HG02763 (cell line): ENCODE data around the gene VPS52.
"Not testable (repeated sequence)": the region's sequence is repeated elsewhere in the genome, so short reads cannot be mapped to it uniquely, and the experiment has no call there.

ENCODE experiments used
- ATAC-seq: cut with Tn5 transposase; IDR thresholded peaks from one replicate; pipeline ENCODE4 v1.9.1; 2021; ENCODE audit warnings: mild to moderate bottlenecking, moderate library complexity; ENCODE audit not compliant: unreplicated experiment

The VPS52 gene

GRCh38 chr6:33251395-33252012 lies 20.2 kb downstream of the VPS52 start:
- no peak for ATAC-seq

DNA sequence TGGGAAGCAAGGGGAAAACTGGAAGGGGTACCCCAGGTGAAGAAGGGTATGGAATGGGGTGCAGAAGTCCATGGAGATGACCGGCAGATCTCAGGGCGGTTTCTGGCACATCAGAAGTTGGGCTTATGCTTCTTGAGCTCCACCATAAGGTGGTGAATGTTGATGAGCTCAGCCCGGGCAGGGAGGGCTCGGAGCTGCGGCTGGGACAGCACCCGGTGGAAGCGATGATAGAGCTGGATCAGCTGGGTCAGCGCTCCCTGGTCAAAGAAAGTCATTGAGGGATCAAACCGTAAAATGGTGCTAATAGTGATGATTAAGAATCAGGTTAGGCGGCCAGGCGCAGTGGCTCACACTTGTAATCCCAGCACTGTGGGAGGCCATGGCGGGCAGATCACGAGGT lies 20.9 kb downstream of the VPS52 start:
- ATAC-seq = no peak

- no peak for ATAC-seq
Measured at GRCh38 chr6:33249732-33250630, 21.7 kb downstream of the VPS52 start.

DNA sequence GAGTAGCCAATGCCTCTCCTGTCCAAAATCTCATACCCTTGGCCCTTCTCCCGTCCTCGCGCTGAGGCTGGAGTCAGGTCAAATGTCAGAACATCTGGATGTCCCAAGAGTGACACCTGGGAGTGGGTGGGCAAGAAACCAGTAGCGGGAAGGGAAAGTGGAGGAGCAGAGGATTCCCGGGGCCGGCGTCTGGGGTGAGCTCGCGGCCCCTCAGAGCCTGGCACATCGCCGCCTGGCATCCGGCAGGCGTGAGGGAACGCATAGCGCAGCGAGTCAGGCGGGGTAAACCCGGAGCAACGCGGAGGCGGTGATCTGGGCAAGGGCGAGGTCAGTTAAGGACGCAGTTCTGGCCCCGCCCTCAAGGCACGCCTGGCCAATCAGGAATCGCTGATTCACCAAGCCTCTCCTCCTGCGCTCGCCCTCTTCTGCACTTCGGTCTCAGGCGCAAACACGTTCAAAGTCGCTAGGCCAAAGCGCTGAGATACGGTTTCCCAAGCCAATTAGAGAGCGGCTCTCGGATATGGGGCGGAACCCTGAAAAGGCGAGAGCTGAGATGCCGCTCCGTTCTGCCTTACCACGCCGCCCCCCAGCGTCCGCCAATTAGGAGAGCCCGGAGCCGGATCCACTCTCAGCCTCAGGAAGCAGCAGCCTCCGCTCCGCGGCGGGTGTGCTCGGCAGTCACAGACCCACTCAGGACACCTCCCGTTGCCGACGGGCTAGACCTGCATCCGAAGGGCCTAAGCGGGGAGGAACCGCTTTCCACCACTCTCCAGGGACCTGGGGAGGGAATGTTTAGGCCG lies 22.5 kb downstream of the VPS52 start:
- peak; percentile 90 for ATAC-seq

GRCh38 chr6:33248643-33248931 lies 23.1 kb downstream of the VPS52 start:
- ATAC-seq = no peak

- ATAC-seq = peak; percentile 40
Measured at GRCh38 chr6:33247977-33248642, 23.6 kb downstream of the VPS52 start.

- no peak for ATAC-seq
Measured at GRCh38 chr6:33243476-33243875, 28.2 kb downstream of the VPS52 start.

DNA sequence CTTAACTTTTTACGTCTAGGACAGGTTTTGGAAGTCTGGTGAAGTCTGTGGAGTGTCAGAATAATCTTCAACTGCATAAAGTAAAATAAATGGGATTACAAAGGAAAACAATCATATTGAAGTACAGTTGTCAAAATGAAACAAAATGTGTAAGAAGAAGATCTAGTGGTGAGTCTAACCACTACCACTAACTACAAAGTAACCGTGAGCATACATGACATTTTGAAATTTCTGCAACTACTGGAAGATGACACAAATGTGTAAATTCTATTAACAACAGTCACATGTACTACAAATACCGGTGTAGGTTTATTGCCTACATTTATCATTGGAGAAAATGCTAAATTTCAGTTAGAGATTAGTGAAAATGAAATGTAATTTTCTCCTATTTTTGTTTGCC lies 29.7 kb downstream of the VPS52 start:
- no peak for ATAC-seq

GRCh38 chr6:33237741-33238140 lies 33.9 kb downstream of the VPS52 start:
- no peak for ATAC-seq

DNA sequence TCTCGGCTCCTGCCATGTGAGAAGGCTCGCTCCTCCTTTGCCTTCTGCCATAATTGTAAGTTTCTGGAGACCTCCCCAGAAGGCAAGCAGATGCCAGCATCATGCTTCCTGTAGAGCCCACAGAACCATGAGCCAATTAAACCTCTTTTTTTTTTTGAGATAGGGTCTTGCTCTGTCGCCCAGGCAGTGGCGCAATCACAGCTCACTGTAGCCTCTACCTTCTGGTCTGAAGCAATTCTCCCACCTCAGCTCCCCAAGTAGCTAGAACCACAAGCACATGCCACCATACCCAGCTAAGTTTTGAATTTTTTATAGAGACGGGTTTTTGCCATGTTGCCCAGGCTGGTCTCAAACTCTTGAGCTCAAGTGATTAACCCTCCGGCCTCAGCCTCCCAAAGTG lies 34.8 kb downstream of the VPS52 start:
- no peak for ATAC-seq

DNA sequence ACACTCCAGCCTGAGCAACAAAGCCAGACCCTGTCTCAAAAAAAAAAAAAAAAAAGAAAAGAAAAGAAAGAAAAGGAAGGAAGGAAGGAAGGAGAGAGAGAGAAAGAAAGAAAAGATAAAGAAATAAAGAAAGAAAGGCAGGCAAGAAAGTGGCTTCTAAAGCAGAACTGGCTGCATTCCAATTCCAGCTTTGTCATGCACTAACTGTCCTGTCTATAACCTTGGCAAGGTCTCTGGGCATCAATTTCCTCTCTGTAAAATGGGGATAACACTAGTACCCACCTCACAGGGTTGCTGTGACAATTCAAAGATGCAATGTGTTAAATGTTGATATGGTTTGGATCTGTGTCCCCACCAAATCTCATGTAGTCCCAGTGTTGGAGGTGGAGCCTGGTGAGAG lies 35.3 kb downstream of the VPS52 start:
- no peak for ATAC-seq

DNA sequence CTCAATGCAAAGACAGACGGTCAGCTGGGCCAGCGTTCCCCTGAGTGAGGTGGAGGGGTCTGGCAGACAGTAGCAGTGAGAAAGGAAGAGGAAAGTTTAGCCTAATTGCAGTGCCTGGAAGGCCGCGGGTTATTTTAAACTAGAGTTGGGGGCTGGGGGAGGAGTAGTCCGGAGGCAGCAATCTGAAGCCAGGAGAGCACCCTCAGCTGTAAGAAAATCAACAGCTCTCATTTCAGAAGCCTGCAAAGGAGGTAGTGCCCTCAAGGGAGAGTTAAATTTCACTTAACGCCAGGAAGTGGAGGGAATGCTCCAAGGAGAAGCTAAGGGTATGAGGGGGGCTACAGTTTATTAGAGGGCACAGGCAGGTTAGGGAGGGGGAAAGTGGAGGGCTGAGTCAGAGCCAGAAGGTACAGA lies 36.4 kb downstream of the VPS52 start:
- no peak for ATAC-seq

DNA sequence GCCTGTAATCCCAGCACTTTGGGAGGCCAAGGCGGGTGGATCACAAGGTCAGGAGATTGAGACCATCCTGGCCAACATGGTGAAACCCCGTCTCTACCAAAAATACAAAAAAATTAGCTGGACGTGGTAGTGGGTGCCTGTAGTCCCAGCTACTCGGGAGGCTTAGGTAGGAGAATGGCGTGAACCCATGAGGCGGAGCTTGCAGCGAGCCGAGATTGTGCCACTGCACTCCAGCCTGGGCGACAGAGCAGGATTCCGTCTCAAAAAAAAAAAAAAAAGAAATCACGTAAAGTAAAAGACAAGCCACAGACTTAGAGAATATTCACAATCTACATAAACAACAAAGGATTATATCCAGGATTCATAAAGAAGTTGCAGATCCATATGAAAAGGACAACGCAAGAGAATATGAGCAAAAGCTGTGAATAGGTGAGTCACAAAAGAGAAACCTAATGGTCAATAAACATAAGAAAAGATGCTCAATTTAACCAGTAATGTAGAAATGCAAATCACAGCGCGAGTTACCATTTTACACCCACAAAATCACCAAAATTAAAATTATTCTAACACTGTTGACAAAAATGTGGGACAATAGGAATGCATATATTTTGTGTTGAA lies 45.1 kb downstream of the VPS52 start:
- ATAC-seq = not testable (repeated sequence)

GRCh38 chr6:33217681-33218080 lies 54.0 kb downstream of the VPS52 start:
- no peak for ATAC-seq

DNA sequence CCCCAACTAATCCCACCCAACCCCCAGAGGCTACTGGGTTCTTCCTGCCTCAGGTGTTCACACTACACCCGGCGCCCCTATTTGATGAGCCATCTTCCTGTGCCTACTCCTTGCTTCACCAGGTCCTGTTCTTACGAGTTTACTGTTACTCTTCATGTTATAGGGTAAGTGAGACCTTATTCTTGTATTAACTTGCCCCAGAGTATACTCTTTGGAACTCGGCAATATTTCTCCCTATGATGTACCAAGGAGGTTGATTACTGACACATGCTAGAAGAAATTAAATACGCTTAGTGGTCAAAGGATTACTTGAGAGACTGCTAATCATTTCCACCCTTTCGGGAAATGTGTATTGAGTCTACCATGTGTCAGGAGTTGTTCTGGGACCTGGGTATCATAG lies 54.4 kb downstream of the VPS52 start:
- ATAC-seq = no peak

GRCh38 chr6:33216117-33216649 lies 55.5 kb downstream of the VPS52 start:
- ATAC-seq = no peak

DNA sequence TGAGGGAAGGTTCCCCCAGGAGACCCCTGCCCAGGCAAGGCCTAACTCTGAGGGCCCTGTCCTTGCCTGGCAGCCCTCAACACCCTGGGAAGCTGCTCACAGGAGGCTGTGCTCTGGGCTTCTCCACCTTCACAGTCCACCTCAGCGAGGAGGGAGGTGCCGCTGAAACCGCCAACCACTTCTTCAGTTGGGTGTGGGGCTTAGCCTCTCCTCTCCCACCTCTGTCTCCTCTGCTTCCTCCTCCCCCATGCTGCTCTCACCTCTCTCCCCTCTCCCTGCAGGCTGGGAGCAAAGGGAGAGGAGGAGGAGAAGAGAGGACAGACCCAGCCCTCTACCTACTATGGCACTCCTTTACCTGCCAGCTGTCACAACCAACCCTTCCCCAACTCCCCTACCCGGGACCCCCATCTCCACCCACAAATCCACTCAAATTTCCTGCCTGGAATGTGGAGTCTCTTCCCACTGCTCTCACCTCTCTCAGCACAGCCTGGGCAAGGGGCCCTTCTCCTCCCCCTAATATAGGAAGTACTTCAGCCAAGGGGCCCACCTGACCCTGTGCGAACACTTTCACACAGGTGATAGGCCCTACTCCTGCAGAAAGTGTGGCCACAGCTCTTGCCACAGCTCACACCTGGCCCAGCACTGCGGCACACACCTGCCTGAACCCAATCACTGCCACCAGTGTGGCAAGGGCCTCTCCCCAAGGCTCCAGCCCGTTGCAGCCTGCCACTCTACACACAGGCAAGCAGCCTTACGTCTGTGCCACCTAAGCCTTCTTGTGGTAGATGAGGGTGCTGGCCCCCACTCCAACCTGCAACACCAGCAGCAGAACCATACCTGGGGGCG lies 56.2 kb downstream of the VPS52 start:
- no peak for ATAC-seq

GRCh38 chr6:33213989-33214335 lies 57.7 kb downstream of the VPS52 start:
- ATAC-seq = no peak

DNA sequence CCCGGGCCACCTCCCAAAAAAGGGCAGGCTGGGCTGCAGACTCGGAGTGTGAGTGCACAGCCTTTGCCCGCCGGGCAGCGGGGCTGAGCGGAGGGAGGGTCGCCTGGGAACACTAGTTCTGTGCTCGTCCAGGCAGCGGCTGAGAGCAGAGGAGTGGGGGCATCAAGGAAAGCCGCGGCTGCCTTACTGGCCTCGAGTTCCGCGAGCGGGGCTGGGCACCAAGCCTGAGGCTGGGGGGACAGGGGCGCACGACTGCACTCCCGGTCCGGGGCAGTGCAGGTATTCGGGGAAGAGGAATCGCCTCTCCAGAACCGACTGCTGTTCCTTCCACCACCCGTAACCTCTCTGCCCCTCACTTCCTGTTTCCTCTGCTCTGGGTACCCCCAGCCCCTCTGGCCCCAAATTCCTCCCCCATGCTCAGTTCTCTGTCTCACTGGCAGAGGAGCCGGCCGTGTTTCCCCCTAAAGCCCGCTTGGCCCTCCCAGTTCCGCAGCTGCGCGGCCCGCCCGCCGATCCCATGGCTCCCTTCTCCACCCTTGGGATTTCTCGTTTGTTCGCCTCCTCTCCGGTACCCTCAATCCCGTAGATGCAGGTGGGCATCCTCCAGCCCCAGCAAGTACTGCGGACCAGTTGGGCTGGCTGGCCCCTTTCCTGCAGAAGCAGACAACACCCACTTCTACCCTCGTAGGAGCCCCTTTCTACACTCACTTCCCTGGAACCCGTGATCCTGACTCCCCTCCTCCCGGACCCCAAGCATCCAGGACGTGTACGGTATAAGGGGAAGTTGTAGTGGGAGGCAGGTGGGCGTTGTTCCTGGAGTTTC lies 58.3 kb downstream of the VPS52 start:
- no peak for ATAC-seq
